ENCODE measurements around the gene OLFML2A. TPM values are rescaled to one million over a fixed set of nuclear protein-coding genes. Genes with fewer than 3 reads are reported as not detected.
A peak's percentile ranks its signal among the peaks of the same experiment; 100 is the strongest.

The OLFML2A gene
- polyA plus RNA-seq, 4 donors = 22.1 to 30.9 (median 24.9) TPM

- DNase-seq (ENCODE audit: low read depth in 4 of 4, low spot score in 3 of 4) = no peak
Measured at GRCh38 chr9:124849801-124850200, 72.9 kb downstream of the OLFML2A start.

GRCh38 chr9:124852121-124852828 lies 75.3 kb downstream of the OLFML2A start:
- DNase-seq (ENCODE audit: low read depth in 4 of 4, low spot score in 3 of 4) = no peak

- peak in 1 of 4 donors; percentile 29 for DNase-seq (ENCODE audit: low read depth in 4 of 4, low spot score in 3 of 4)
Measured at GRCh38 chr9:124852829-124853531, 76.0 kb downstream of the OLFML2A start, which contains the start of gene WDR38. Gene WDR38, plus strand, starts transcription at chr9:124853460. Its CDS starts 72 bp downstream, at chr9:124853532.

- no peak for DNase-seq (ENCODE audit: low read depth in 4 of 4, low spot score in 3 of 4)
Measured at GRCh38 chr9:124853605-124854143, 76.7 kb downstream of the OLFML2A start.

- no peak for DNase-seq (ENCODE audit: low read depth in 4 of 4, low spot score in 3 of 4)
Measured at GRCh38 chr9:124854161-124854560, 77.2 kb downstream of the OLFML2A start.

GRCh38 chr9:124854822-124855221 lies 77.9 kb downstream of the OLFML2A start:
- DNase-seq (ENCODE audit: low read depth in 4 of 4, low spot score in 3 of 4) = no peak

GRCh38 chr9:124855566-124855943 lies 78.6 kb downstream of the OLFML2A start:
- no peak for DNase-seq (ENCODE audit: low read depth in 4 of 4, low spot score in 3 of 4)

- no peak for DNase-seq (ENCODE audit: low read depth in 4 of 4, low spot score in 3 of 4)
Measured at GRCh38 chr9:124855944-124856765, 79.2 kb downstream of the OLFML2A start.

- DNase-seq (ENCODE audit: low read depth in 4 of 4, low spot score in 3 of 4) = no peak
Measured at GRCh38 chr9:124857533-124858162, 80.7 kb downstream of the OLFML2A start.

- no peak for DNase-seq (ENCODE audit: low read depth in 4 of 4, low spot score in 3 of 4)
Measured at GRCh38 chr9:124858330-124859046, 81.6 kb downstream of the OLFML2A start.

GRCh38 chr9:124859803-124860581 lies 83.1 kb downstream of the OLFML2A start:
- DNase-seq (ENCODE audit: low read depth in 4 of 4, low spot score in 3 of 4) = no peak

GRCh38 chr9:124860582-124861341 lies 83.8 kb downstream of the OLFML2A start:
- no peak for DNase-seq (ENCODE audit: low read depth in 4 of 4, low spot score in 3 of 4)

GRCh38 chr9:124861342-124862229 lies 84.7 kb downstream of the OLFML2A start, which contains the start of the genes ARPC5L and RPL35:
Gene ARPC5L, plus strand, starts transcription at chr9:124862130. Its CDS starts 7,161 bp downstream, at chr9:124869291.
Gene RPL35, minus strand, starts transcription at chr9:124861957. Its CDS starts 45 bp downstream, at chr9:124861912.
- DNase-seq (ENCODE audit: low read depth in 4 of 4, low spot score in 3 of 4) = peak; percentile 77 to 87 (median 83)

- no peak for DNase-seq (ENCODE audit: low read depth in 4 of 4, low spot score in 3 of 4)
Measured at GRCh38 chr9:124863371-124863871, 86.5 kb downstream of the OLFML2A start.

Measured in left renal pelvis (tissue), 4 donors.